ENCODE data around the gene HEPACAM.

Gene HEPACAM

GRCh38 chr11:124938206-124938765 is 2.4 kb upstream of the HEPACAM start:
- no peak overlapping the region for H3K9ac ChIP-seq (ENCODE audit: low read length)
- no peak overlapping the region for H4K91ac ChIP-seq (ENCODE audit: low read depth, low read length)
- no peaks in the 10 kb centered on the region for H3K79me1 ChIP-seq (ENCODE audit: low read length)
- H3K4me2 ChIP-seq (ENCODE audit: low read length) = no peak overlapping the region
- H3K4me1 ChIP-seq (ENCODE audit: control insufficient read depth in 1 of 2, insufficient read depth in 2 of 2, low read length in 2 of 2) = peaks cover 0 to 3% of the 10 kb centered on the region in 2 experiments
- H3K4ac ChIP-seq (ENCODE audit: low read depth, low read length) = no peak overlapping the region
- WGBS (ENCODE audit: extremely low coverage, insufficient coverage, insufficient read length) = no CpG with 5 or more reads among the region's 6 CpGs
- H3K18ac ChIP-seq (ENCODE audit: low read length) = no peak overlapping the region
- H2AFZ ChIP-seq (ENCODE audit: insufficient read depth, low read length, poor library complexity) = no peak overlapping the region
- no peak overlapping the region for H3K23ac ChIP-seq (ENCODE audit: low read length)
- H3K9me3 ChIP-seq (ENCODE audit: insufficient read depth, low read depth, low read length) = peaks cover 2% of the 10 kb centered on the region
- H2BK120ac ChIP-seq (ENCODE audit: insufficient read depth, low read length, poor library complexity) = no peak overlapping the region
- no peak overlapping the region for H2BK5ac ChIP-seq (ENCODE audit: low read depth, low read length, poor library complexity)
- no peak overlapping the region for H3K4me3 ChIP-seq (ENCODE audit: low read depth, low read length)
- no peaks in the 10 kb centered on the region for H3K27me3 ChIP-seq (ENCODE audit: insufficient read depth, low read length)
- no peak overlapping the region for H4K12ac ChIP-seq (ENCODE audit: low read depth, low read length)
- DNase-seq = no peak
- H3K14ac ChIP-seq (ENCODE audit: low read length) = no peak overlapping the region
- no peak overlapping the region for H4K8ac ChIP-seq (ENCODE audit: low read depth, low read length)
- no peak overlapping the region for H2BK12ac ChIP-seq (ENCODE audit: low read length)
- no peak overlapping the region for H2AK5ac ChIP-seq (ENCODE audit: low read length)
- H3K36me3 ChIP-seq (ENCODE audit: control insufficient read depth in 1 of 2, insufficient read depth in 2 of 2, low read length in 2 of 2) = no peaks in the 10 kb centered on the region
- no peaks in the 10 kb centered on the region for H3K79me2 ChIP-seq (ENCODE audit: control insufficient read depth, insufficient read depth, low read length, poor library complexity)
- no peak overlapping the region for H3K27ac ChIP-seq (ENCODE audit: low read depth, low read length)

- Histone ChIP-seq H3K27ac (ENCODE audit: low read depth, low read length) (no peak overlapping the region), H4K91ac (ENCODE audit: low read depth, low read length) (no peak overlapping the region), H3K14ac (ENCODE audit: low read length) (no peak overlapping the region), H2AFZ (ENCODE audit: insufficient read depth, low read length, poor library complexity) (no peak overlapping the region), H3K4me2 (ENCODE audit: low read length) (no peak overlapping the region), H3K4ac (ENCODE audit: low read depth, low read length) (no peak overlapping the region), H3K4me1 (ENCODE audit: control insufficient read depth in 1 of 2, insufficient read depth in 2 of 2, low read length in 2 of 2) (peaks cover 0 to 3% of the 10 kb centered on the region in 2 experiments), H3K23ac (ENCODE audit: low read length) (no peak overlapping the region), H3K18ac (ENCODE audit: low read length) (no peak overlapping the region), H4K8ac (ENCODE audit: low read depth, low read length) (no peak overlapping the region), H2BK5ac (ENCODE audit: low read depth, low read length, poor library complexity) (no peak overlapping the region), H2BK12ac (ENCODE audit: low read length) (no peak overlapping the region), H3K27me3 (ENCODE audit: insufficient read depth, low read length) (no peaks in the 10 kb centered on the region), H2AK5ac (ENCODE audit: low read length) (no peak overlapping the region), H2BK120ac (ENCODE audit: insufficient read depth, low read length, poor library complexity) (no peak overlapping the region), H4K12ac (ENCODE audit: low read depth, low read length) (no peak overlapping the region), H3K79me2 (ENCODE audit: control insufficient read depth, insufficient read depth, low read length, poor library complexity) (no peaks in the 10 kb centered on the region), H3K36me3 (ENCODE audit: control insufficient read depth in 1 of 2, insufficient read depth in 2 of 2, low read length in 2 of 2) (no peaks in the 10 kb centered on the region), H3K9me3 (ENCODE audit: insufficient read depth, low read depth, low read length) (peaks cover 2% of the 10 kb centered on the region), H3K4me3 (ENCODE audit: low read depth, low read length) (no peak overlapping the region), H3K9ac (ENCODE audit: low read length) (no peak overlapping the region), H3K79me1 (ENCODE audit: low read length) (no peaks in the 10 kb centered on the region)
- WGBS (ENCODE audit: extremely low coverage, insufficient coverage, insufficient read length) = no CpG with 5 or more reads among the region's 3 CpGs
- DNase-seq = no peak
Measured at GRCh38 chr11:124937336-124937935, 1.6 kb upstream of the HEPACAM start.

GRCh38 chr11:124934862-124935547 is 842 bp downstream of the HEPACAM start:
- no peak for DNase-seq
- H3K4ac ChIP-seq (ENCODE audit: low read depth, low read length) = no peak overlapping the region
- H3K27me3 ChIP-seq (ENCODE audit: insufficient read depth, low read length) = no peaks in the 10 kb centered on the region
- no peak overlapping the region for H3K4me2 ChIP-seq (ENCODE audit: low read length)
- no peak overlapping the region for H3K23ac ChIP-seq (ENCODE audit: low read length)
- H3K27ac ChIP-seq (ENCODE audit: low read depth, low read length) = no peak overlapping the region
- H2BK5ac ChIP-seq (ENCODE audit: low read depth, low read length, poor library complexity) = no peak overlapping the region
- no peaks in the 10 kb centered on the region for H3K79me2 ChIP-seq (ENCODE audit: control insufficient read depth, insufficient read depth, low read length, poor library complexity)
- H2AFZ ChIP-seq (ENCODE audit: insufficient read depth, low read length, poor library complexity) = no peak overlapping the region
- H3K18ac ChIP-seq (ENCODE audit: low read length) = no peak overlapping the region
- H3K9me3 ChIP-seq (ENCODE audit: insufficient read depth, low read depth, low read length) = peaks cover 2% of the 10 kb centered on the region
- H3K9ac ChIP-seq (ENCODE audit: low read length) = no peak overlapping the region
- H3K36me3 ChIP-seq (ENCODE audit: control insufficient read depth in 1 of 2, insufficient read depth in 2 of 2, low read length in 2 of 2) = no peaks in the 10 kb centered on the region
- WGBS (ENCODE audit: extremely low coverage, insufficient coverage, insufficient read length) = no CpG with 5 or more reads among the region's 4 CpGs
- H3K4me1 ChIP-seq (ENCODE audit: control insufficient read depth in 1 of 2, insufficient read depth in 2 of 2, low read length in 2 of 2) = peaks cover 0 to 3% of the 10 kb centered on the region in 2 experiments
- H3K14ac ChIP-seq (ENCODE audit: low read length) = no peak overlapping the region
- no peak overlapping the region for H3K4me3 ChIP-seq (ENCODE audit: low read depth, low read length)
- no peak overlapping the region for H4K91ac ChIP-seq (ENCODE audit: low read depth, low read length)
- H2BK12ac ChIP-seq (ENCODE audit: low read length) = no peak overlapping the region
- no peaks in the 10 kb centered on the region for H3K79me1 ChIP-seq (ENCODE audit: low read length)
- no peak overlapping the region for H2BK120ac ChIP-seq (ENCODE audit: insufficient read depth, low read length, poor library complexity)
- no peak overlapping the region for H4K12ac ChIP-seq (ENCODE audit: low read depth, low read length)
- no peak overlapping the region for H4K8ac ChIP-seq (ENCODE audit: low read depth, low read length)
- H2AK5ac ChIP-seq (ENCODE audit: low read length) = no peak overlapping the region

- H3K79me2 ChIP-seq (ENCODE audit: control insufficient read depth, insufficient read depth, low read length, poor library complexity) = no peaks in the 10 kb centered on the region
- no peak overlapping the region for H3K4me3 ChIP-seq (ENCODE audit: low read depth, low read length)
- no peak overlapping the region for H3K18ac ChIP-seq (ENCODE audit: low read length)
- H3K36me3 ChIP-seq (ENCODE audit: control insufficient read depth in 1 of 2, insufficient read depth in 2 of 2, low read length in 2 of 2) = no peaks in the 10 kb centered on the region
- no peak overlapping the region for H3K14ac ChIP-seq (ENCODE audit: low read length)
- no CpG with 5 or more reads among the region's 3 CpGs for WGBS (ENCODE audit: extremely low coverage, insufficient coverage, insufficient read length)
- H2BK5ac ChIP-seq (ENCODE audit: low read depth, low read length, poor library complexity) = no peak overlapping the region
- no peak overlapping the region for H2AFZ ChIP-seq (ENCODE audit: insufficient read depth, low read length, poor library complexity)
- H3K27me3 ChIP-seq (ENCODE audit: insufficient read depth, low read length) = no peaks in the 10 kb centered on the region
- no peak overlapping the region for H4K8ac ChIP-seq (ENCODE audit: low read depth, low read length)
- no peak overlapping the region for H2BK12ac ChIP-seq (ENCODE audit: low read length)
- no peak overlapping the region for H3K4ac ChIP-seq (ENCODE audit: low read depth, low read length)
- no peak overlapping the region for H4K91ac ChIP-seq (ENCODE audit: low read depth, low read length)
- H3K4me2 ChIP-seq (ENCODE audit: low read length) = no peak overlapping the region
- H3K23ac ChIP-seq (ENCODE audit: low read length) = no peak overlapping the region
- H4K12ac ChIP-seq (ENCODE audit: low read depth, low read length) = no peak overlapping the region
- no peak overlapping the region for H3K27ac ChIP-seq (ENCODE audit: low read depth, low read length)
- no peak for DNase-seq
- H2AK5ac ChIP-seq (ENCODE audit: low read length) = no peak overlapping the region
- no peaks in the 10 kb centered on the region for H3K79me1 ChIP-seq (ENCODE audit: low read length)
- H2BK120ac ChIP-seq (ENCODE audit: insufficient read depth, low read length, poor library complexity) = no peak overlapping the region
- peaks cover 2% of the 10 kb centered on the region for H3K9me3 ChIP-seq (ENCODE audit: insufficient read depth, low read depth, low read length)
- H3K4me1 ChIP-seq (ENCODE audit: control insufficient read depth in 1 of 2, insufficient read depth in 2 of 2, low read length in 2 of 2) = no peaks in the 10 kb centered on the region
- H3K9ac ChIP-seq (ENCODE audit: low read length) = no peak overlapping the region
Measured at GRCh38 chr11:124930799-124931198, 5.0 kb downstream of the HEPACAM start.

Measured in trophoblast cell (in vitro differentiated cells and primary cell).